ENCODE data around the gene PLCH1. TPM values are rescaled to one million over a fixed set of nuclear protein-coding genes. Genes with fewer than 3 reads are reported as not detected.
A peak's percentile ranks its signal among the peaks of the same experiment; 100 is the strongest.

PLCH1 gene
- total RNA-seq, 1 experiment from 2014 or later = 3.8 TPM

GRCh38 chr3:155560135-155560534 lies 184.7 kb downstream of the PLCH1 start:
- Histone ChIP-seq H3K36me3 (ENCODE audit: control insufficient read depth in 1 of 2, insufficient read depth in 2 of 2, low read length in 2 of 2) (no peaks in the 10 kb centered on the region), H3K4me2 (ENCODE audit: low read length) (peak overlapping the region; percentile 34), H3K79me2 (ENCODE audit: insufficient read depth, low read length) (no peaks in the 10 kb centered on the region), H2AFZ (ENCODE audit: low read depth, low read length, poor library complexity, severe bottlenecking) (no peak overlapping the region), H3K4me1 (ENCODE audit: control insufficient read depth in 1 of 2, insufficient read depth in 2 of 2, low read length in 2 of 2) (peaks cover 8 to 15% of the 10 kb centered on the region in 2 experiments; a peak in 3 of 4 replicates), H3K9ac (ENCODE audit: low read length) (no peak overlapping the region), H4K20me1 (ENCODE audit: insufficient read depth) (no peaks in the 10 kb centered on the region), H3K9me3 (ENCODE audit: control insufficient read depth in 1 of 2, insufficient read depth in 1 of 2, low read depth in 1 of 2, low read length in 2 of 2) (no peaks in the 10 kb centered on the region), H3K27ac (ENCODE audit: low read depth, low read length) (no peak overlapping the region), H3K9me2 (ENCODE audit: insufficient read depth) (no peaks in the 10 kb centered on the region), H3K4me3 (replicated peaks in 1 of 2; ENCODE audit: low read depth in 1 of 2, low read length in 2 of 2) (no peak overlapping the region), H3K27me3 (ENCODE audit: insufficient read depth, low read length) (no peaks in the 10 kb centered on the region)
- ATAC-seq (peak; percentile 30; the same call in 1 of the 2 replicates), DNase-seq (ENCODE audit: low read depth, low spot score) (no peak)
- TF ChIP-seq YY1 (IDR thresholded peaks at IDR 0.05; ENCODE audit: extremely low read depth, insufficient replicate concordance, low read depth, low read length) (no peak), TCF7L2 (IDR thresholded peaks at IDR 0.05; ENCODE audit: borderline replicate concordance, extremely low read depth, insufficient read depth, insufficient read length) (no peak), REST (IDR thresholded peaks at IDR 0.05; ENCODE audit: low read depth) (no peak), ZBTB33 (IDR thresholded peaks at IDR 0.05; ENCODE audit: extremely low read depth, insufficient replicate concordance, low read length) (no peak), EZH2phosphoT487 (IDR thresholded peaks at IDR 0.05; ENCODE audit: borderline replicate concordance) (no peak), CBX3 (IDR thresholded peaks at IDR 0.05; ENCODE audit: low read depth) (no peak), POLR2AphosphoS5 (IDR thresholded peaks at IDR 0.05; ENCODE audit: low read depth, low read length) (no peak), JUND (IDR thresholded peaks at IDR 0.05) (no peak), EGR1 (IDR thresholded peaks at IDR 0.05; ENCODE audit: low read depth) (no peak), FOSL1 (IDR thresholded peaks at IDR 0.05; ENCODE audit: low read depth) (no peak), SRF (IDR thresholded peaks at IDR 0.05; ENCODE audit: low read depth) (no peak), MAX (IDR thresholded peaks at IDR 0.05) (no peak), SP1 (IDR thresholded peaks at IDR 0.05; ENCODE audit: low read depth) (no peak)
- ChIA-PET POLR2A (no interaction called here), RAD21 (ENCODE audit: low non-redundant PET in 1 of 2, low total read pairs in 2 of 2, uncharacterized antibody in 2 of 2, unreplicated experiment in 2 of 2) (no interaction called here), CTCF (interaction anchor here (1.8 kb wide), 1 partner anchor 142 kb away, joined by 4 read pairs; no protein-coding TSS in a partner anchor)
- BruUV-seq (replicated peaks) = no TSS peak
- intact Hi-C loops (cut with micrococcal nuclease) = no loop called here
